H9 (cell line): ENCODE results near the gene PDCL3. TPM values are rescaled to one million over a fixed set of nuclear protein-coding genes. Genes with fewer than 3 reads are reported as not detected.

Source experiments
- DNase-seq: peaks from one replicate; pipeline ENCODE4 v3.0.0-alpha.2; 2017
- H2AFZ ChIP-seq: one replicate; pipeline ENCODE4 v1.6.1; 2013; ENCODE audit warnings: mild to moderate bottlenecking, low read length, control low read depth, moderate library complexity
- H2AK5ac ChIP-seq: 2 replicates; pipeline ENCODE4 v1.6.1; 2013; ENCODE audit warnings: low read length, control low read depth, mixed read lengths; ENCODE audit not compliant: insufficient read length
- H2BK120ac ChIP-seq: one replicate; pipeline ENCODE4 v1.6.1; 2013; ENCODE audit warnings: low read depth, mild to moderate bottlenecking, low read length, control low read depth, inconsistent platforms; ENCODE audit not compliant: poor library complexity, severe bottlenecking
- H2BK12ac ChIP-seq: 2 replicates; pipeline ENCODE4 v1.6.1; 2013; ENCODE audit warnings: low read length, control low read depth, mixed read lengths, low read depth; ENCODE audit not compliant: insufficient read length
- H2BK15ac ChIP-seq: 2 replicates; pipeline ENCODE4 v1.6.1; 2013; ENCODE audit warnings: low read depth, low read length, control low read depth
- H2BK20ac ChIP-seq: one replicate; pipeline ENCODE4 v1.6.1; 2013; ENCODE audit warnings: low read depth, mild to moderate bottlenecking, low read length, control low read depth, inconsistent platforms; ENCODE audit not compliant: poor library complexity, severe bottlenecking
- H2BK5ac ChIP-seq: 2 replicates; pipeline ENCODE4 v1.6.1; 2013; ENCODE audit warnings: low read length, control low read depth, mixed read lengths; ENCODE audit not compliant: insufficient read length
- H3K14ac ChIP-seq: 2 replicates; pipeline ENCODE4 v1.6.1; 2013; ENCODE audit warnings: low read length, control low read depth; ENCODE audit not compliant: insufficient read depth
- H3K18ac ChIP-seq: 2 replicates; pipeline ENCODE4 v1.6.1; 2013; ENCODE audit warnings: low read depth, mild to moderate bottlenecking, mixed read lengths, low read length, control low read depth; ENCODE audit not compliant: insufficient read length
- H3K23ac ChIP-seq: 2 replicates; pipeline ENCODE4 v1.6.1; 2013; ENCODE audit warnings: low read length, control low read depth, mixed read lengths, low read depth; ENCODE audit not compliant: insufficient read length
- H3K23me2 ChIP-seq: 2 replicates; pipeline ENCODE4 v1.6.1; 2013; ENCODE audit warnings: low read depth, mild to moderate bottlenecking, mixed read lengths, low read length, control low read depth; ENCODE audit not compliant: insufficient read length, poor library complexity, severe bottlenecking
- H3K27ac ChIP-seq: 2 replicates; pipeline ENCODE4 v1.5.1; 2013; ENCODE audit warnings: low read length, control low read depth, mixed read lengths, low read depth; ENCODE audit not compliant: insufficient read length
- H3K27me3 ChIP-seq: 2 replicates; pipeline ENCODE4 v1.6.1; 2013; ENCODE audit warnings: low read length, control low read depth, inconsistent platforms; ENCODE audit not compliant: insufficient read depth
- H3K4ac ChIP-seq: 2 replicates; pipeline ENCODE4 v1.6.1; 2013; ENCODE audit warnings: low read depth, mild to moderate bottlenecking, control low read depth, inconsistent platforms, low read length, moderate library complexity
- H3K4me1 ChIP-seq: 2 replicates; pipeline ENCODE4 v1.6.1; 2013; ENCODE audit warnings: low read length, control low read depth, inconsistent platforms; ENCODE audit not compliant: insufficient read depth
- H3K4me2 ChIP-seq: 2 replicates; pipeline ENCODE4 v1.6.1; 2013; ENCODE audit warnings: low read length, control low read depth, mixed read lengths; ENCODE audit not compliant: insufficient read length, insufficient read depth
- H3K56ac ChIP-seq: 2 replicates; pipeline ENCODE4 v1.6.1; 2013; ENCODE audit warnings: low read depth, mild to moderate bottlenecking, mixed read lengths, low read length, control low read depth; ENCODE audit not compliant: insufficient read length
- H3K79me1 ChIP-seq: 2 replicates; pipeline ENCODE4 v1.6.1; 2013; ENCODE audit warnings: low read depth, mild to moderate bottlenecking, moderate library complexity, low read length, control low read depth, inconsistent platforms; ENCODE audit not compliant: insufficient read depth, poor library complexity, severe bottlenecking
- H3K79me2 ChIP-seq: 2 replicates; pipeline ENCODE4 v1.6.1; 2013; ENCODE audit warnings: low read length, control low read depth, inconsistent platforms; ENCODE audit not compliant: insufficient read depth
- H3K9ac ChIP-seq: 2 replicates; pipeline ENCODE4 v1.6.1; 2013; ENCODE audit warnings: low read length, control low read depth, mixed read lengths; ENCODE audit not compliant: insufficient read length; ENCODE audit errors: extremely low read depth
- H3K9me3 ChIP-seq: one replicate; pipeline ENCODE4 v1.6.1; 2013; ENCODE audit warnings: low read depth, low read length, inconsistent platforms; ENCODE audit not compliant: control insufficient read depth
- H3T11ph ChIP-seq: one replicate; pipeline ENCODE4 v1.6.1; 2013; ENCODE audit warnings: mild to moderate bottlenecking, low read length, control low read depth, inconsistent platforms
- H4K20me1 ChIP-seq: one replicate; pipeline ENCODE4 v1.6.1; 2013; ENCODE audit not compliant: control insufficient read depth, insufficient read length, insufficient read depth
- H4K5ac ChIP-seq: 2 replicates; pipeline ENCODE4 v1.6.1; 2013; ENCODE audit warnings: low read depth, mild to moderate bottlenecking, mixed read lengths, low read length, control low read depth; ENCODE audit not compliant: insufficient read length
- H4K8ac ChIP-seq: replicated peaks from 2 replicates; pipeline ENCODE4 v1.6.1; 2013; ENCODE audit warnings: low read length, control low read depth, mixed read lengths, low read depth; ENCODE audit not compliant: insufficient read length
- H4K91ac ChIP-seq: 2 replicates; pipeline ENCODE4 v1.6.1; 2013; ENCODE audit warnings: low read depth, mild to moderate bottlenecking, moderate library complexity, mixed read lengths, low read length, control low read depth; ENCODE audit not compliant: insufficient read length
- H3K27ac Mint-ChIP-seq, 3 experiments: 2 replicates in 2 of 3; 3 replicates in 1 of 3; pipeline ENCODE4 v1.8.0; 2020 to 2021; ENCODE audit warnings: mixed read lengths in 3 of 3, mild to moderate bottlenecking in 1 of 3, moderate library complexity in 1 of 3
- H3K27me3 Mint-ChIP-seq: 2 replicates; pipeline ENCODE4 v1.8.0; 2021; ENCODE audit warnings: low read depth, mild to moderate bottlenecking, moderate library complexity, mixed read lengths
- H3K36me3 Mint-ChIP-seq, 3 experiments: 2 replicates in 2 of 3; 3 replicates in 1 of 3; pipeline ENCODE4 v1.8.0; 2020 to 2021; ENCODE audit warnings: low read depth in 3 of 3, mixed read lengths in 3 of 3; ENCODE audit not compliant: insufficient read depth in 1 of 3
- H3K4me1 Mint-ChIP-seq, 2 experiments: 2 replicates each; pipeline ENCODE4 v1.8.0; 2020; ENCODE audit warnings: mixed read lengths in 2 of 2
- H3K4me3 Mint-ChIP-seq, 2 experiments: 2 replicates in 1 of 2; 3 replicates in 1 of 2; pipeline ENCODE4 v1.8.0; 2020 to 2021; ENCODE audit warnings: mild to moderate bottlenecking in 2 of 2, mixed read lengths in 2 of 2, moderate library complexity in 1 of 2
- H3K9me3 Mint-ChIP-seq, 2 experiments: 2 replicates in 1 of 2; 3 replicates in 1 of 2; pipeline ENCODE4 v1.8.0; 2020; ENCODE audit warnings: mild to moderate bottlenecking in 2 of 2, mixed read lengths in 2 of 2, moderate library complexity in 1 of 2
- CTCF ChIP-seq: fragments of 200-600 bp; sonication (generic); conservative IDR thresholded peaks from 3 replicates; pipeline ENCODE4 v1.8.0; 2021; ENCODE audit warnings: antibody characterized with exemption, mild to moderate bottlenecking
- WGBS: extraction: QIAGEN DNeasy Blood & Tissue Kit; methylation state at CpG from one replicate; pipeline ENCODE4 v1.1.7; 2013; ENCODE audit warnings: missing lambda C conversion rate, low lambda C conversion rate, mixed read lengths; ENCODE audit not compliant: insufficient read length; ENCODE audit errors: extremely low coverage; 5-methylcytosine and 5-hydroxymethylcytosine counted together
- total RNA-seq: library from RNA; stranded (reverse); gene quantifications from 2 replicates; pipeline ENCODE4 v1.2.1, GENCODE V29; 2021

Gene PDCL3
- total RNA-seq, 1 experiment from 2014 or later, result 39.4 TPM

- Histone ChIP-seq H2BK5ac (no peak overlapping the region), H4K8ac (no peak overlapping the region), H2AFZ (no peak overlapping the region), H3K14ac (no peak overlapping the region), H3K23me2 (no peaks in the 10 kb centered on the region), H4K5ac (no peak overlapping the region), H2BK120ac (no peak overlapping the region), H3K79me2 (no peaks in the 10 kb centered on the region; the same call in 1 of the 2 replicates), H2BK12ac (no peak overlapping the region), H3K56ac (no peak overlapping the region), H3K4me2 (no peak overlapping the region), H2BK20ac (no peak overlapping the region), H3T11ph (no peak overlapping the region), H4K91ac (no peak overlapping the region), H3K23ac (no peak overlapping the region), H3K79me1 (no peaks in the 10 kb centered on the region), H2AK5ac (no peak overlapping the region), H3K4ac (no peak overlapping the region), H2BK15ac (no peak overlapping the region), H3K4me1 (no peaks in the 10 kb centered on the region), H3K27me3 (no peaks in the 10 kb centered on the region), H3K18ac (no peak overlapping the region), H3K9ac (no peak overlapping the region), H3K9me3 (no peaks in the 10 kb centered on the region), H3K27ac (no peak overlapping the region), H4K20me1 (no peaks in the 10 kb centered on the region)
- no peak for TF ChIP-seq CTCF
- Mint-ChIP-seq H3K36me3 (peaks cover under 1 to 4% (median 2%) of the 10 kb centered on the region in 3 experiments; a peak in 5 of 7 replicates), H3K4me3 (no peak overlapping the region), H3K4me1 (peaks cover 14 to 16% of the 10 kb centered on the region in 2 experiments), H3K27ac (no peak overlapping the region), H3K9me3 (peaks cover 0 to 3% of the 10 kb centered on the region in 2 experiments; a peak in 2 of 5 replicates), H3K27me3 (no peaks in the 10 kb centered on the region)
- WGBS, result no CpG with 5 or more reads among the region's 9 CpGs
- DNase-seq, result no peak
Observed at GRCh38 chr2:100560216-100560830, 2.5 kb upstream of the PDCL3 start.
